ENCODE data around the gene STARD13.

Gene STARD13

GRCh38 chr13:33235564-33235963 is 50.0 kb downstream of the STARD13 start:
- no peak for DNase-seq (ENCODE audit: low read depth)
- TF ChIP-seq CTCF (conservative IDR thresholded peaks at IDR 0.05; ENCODE audit: low read depth, low read length): no peak
- peak overlapping the region; percentile 27 for H3K4me3 ChIP-seq (ENCODE audit: low read length)

GRCh38 chr13:33235078-33235477 is 50.5 kb downstream of the STARD13 start:
- no peak for DNase-seq (ENCODE audit: low read depth)
- no peak for TF ChIP-seq CTCF (conservative IDR thresholded peaks at IDR 0.05; ENCODE audit: low read depth, low read length)
- no peak overlapping the region for H3K4me3 ChIP-seq (ENCODE audit: low read length)

- DNase-seq (ENCODE audit: low read depth): no peak
- TF ChIP-seq CTCF (conservative IDR thresholded peaks at IDR 0.05; ENCODE audit: low read depth, low read length): no peak
- H3K4me3 ChIP-seq (ENCODE audit: low read length): no peak overlapping the region
Observed at GRCh38 chr13:33233547-33233946, 52.0 kb downstream of the STARD13 start.

GRCh38 chr13:33232883-33233282 is 52.7 kb downstream of the STARD13 start:
- H3K4me3 ChIP-seq (ENCODE audit: low read length): no peak overlapping the region
- no peak for DNase-seq (ENCODE audit: low read depth)
- TF ChIP-seq CTCF (conservative IDR thresholded peaks at IDR 0.05; ENCODE audit: low read depth, low read length): no peak

GRCh38 chr13:33231339-33231738 is 54.2 kb downstream of the STARD13 start:
- TF ChIP-seq CTCF (conservative IDR thresholded peaks at IDR 0.05; ENCODE audit: low read depth, low read length): no peak
- no peak for DNase-seq (ENCODE audit: low read depth)
- H3K4me3 ChIP-seq (ENCODE audit: low read length): no peak overlapping the region

GRCh38 chr13:33230178-33230881 is 55.2 kb downstream of the STARD13 start:
- no peak for DNase-seq (ENCODE audit: low read depth)
- TF ChIP-seq CTCF (conservative IDR thresholded peaks at IDR 0.05; ENCODE audit: low read depth, low read length): no peak
- no peak overlapping the region for H3K4me3 ChIP-seq (ENCODE audit: low read length)

GRCh38 chr13:33229446-33230177 is 55.9 kb downstream of the STARD13 start:
- TF ChIP-seq CTCF (conservative IDR thresholded peaks at IDR 0.05; ENCODE audit: low read depth, low read length): no peak
- DNase-seq (ENCODE audit: low read depth): no peak
- H3K4me3 ChIP-seq (ENCODE audit: low read length): no peak overlapping the region

Data from retinal pigment epithelial cell (primary cell).